AML-193 (cell line): ENCODE data around the gene DOCK11.
A peak's percentile ranks its signal among the peaks of the same experiment; 100 is the strongest.

Experiments used
- DNase-seq, 2 experiments: peaks; one replicate each; lab custom pipeline; 2025; lab: John Stamatoyannopoulos, UW

The DOCK11 gene

DNA sequence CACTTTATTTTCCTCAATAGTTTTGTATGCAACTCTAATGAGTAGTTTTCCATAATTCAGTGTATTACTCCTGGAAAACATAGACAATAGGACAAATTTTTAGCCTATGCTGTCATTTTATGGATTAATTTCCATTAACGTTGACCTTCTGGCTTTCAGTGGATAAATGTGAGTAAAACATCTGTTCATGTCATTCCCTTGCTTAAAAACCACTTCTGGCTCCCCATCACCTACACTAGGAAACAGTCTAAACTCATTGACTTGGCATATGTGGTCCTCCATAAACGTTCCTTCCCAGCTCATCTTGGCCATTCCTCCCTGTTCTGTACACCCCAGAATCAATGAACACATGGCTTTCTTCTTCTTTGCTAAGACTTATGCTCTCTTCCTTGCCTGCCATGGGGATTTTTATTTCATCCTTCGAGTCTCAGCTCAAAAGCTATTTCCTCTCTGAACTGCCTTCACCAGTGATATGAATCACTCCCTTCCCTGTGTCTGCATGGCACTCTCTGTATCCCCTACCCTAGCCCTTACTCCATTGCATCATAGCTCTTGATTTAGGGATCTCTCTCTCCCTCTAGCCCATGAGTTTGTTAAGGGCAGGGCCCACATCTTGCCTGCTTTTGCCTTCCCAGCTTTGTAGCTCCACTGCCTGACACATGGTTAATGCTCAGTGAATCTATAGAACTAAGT is 34.8 kb downstream of the DOCK11 start:
- DNase-seq: peak; percentile 13 to 25

DNA sequence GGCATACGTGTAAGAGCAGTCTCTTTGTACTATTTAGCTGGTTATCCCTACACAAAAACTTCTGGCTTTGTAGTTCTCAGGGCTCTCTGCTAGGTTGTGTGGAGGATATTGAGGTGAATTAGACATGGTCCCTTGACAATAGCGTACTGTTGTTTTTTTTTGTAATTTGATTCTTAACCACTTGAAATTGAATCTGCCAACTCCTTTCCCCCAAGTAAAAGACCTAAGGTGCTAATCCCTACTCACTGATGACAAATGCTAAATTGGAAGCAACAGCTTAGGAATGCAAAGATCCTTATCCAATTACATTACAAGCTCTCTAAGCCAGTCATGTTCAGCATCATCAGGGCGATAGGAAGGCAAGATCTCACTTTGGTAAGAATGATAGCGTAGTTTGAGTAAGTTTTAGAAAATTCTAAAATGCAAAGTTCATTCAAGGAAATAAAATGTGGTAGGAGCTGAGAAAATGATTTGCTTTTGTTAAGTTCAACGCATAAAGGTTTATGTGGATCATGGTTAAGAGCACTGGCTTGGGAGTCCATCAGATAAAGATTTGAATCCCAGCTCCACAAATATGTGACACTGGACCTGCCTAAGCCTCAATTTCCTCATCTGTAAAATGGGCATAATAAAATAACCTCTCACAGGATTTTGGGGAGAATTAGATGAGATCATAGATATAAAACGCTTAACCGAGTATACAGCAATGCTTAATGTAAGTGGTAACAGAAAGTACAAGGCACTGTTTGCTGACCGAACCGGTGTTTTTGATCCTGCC is 39.3 kb downstream of the DOCK11 start:
- no peak for DNase-seq

DNA sequence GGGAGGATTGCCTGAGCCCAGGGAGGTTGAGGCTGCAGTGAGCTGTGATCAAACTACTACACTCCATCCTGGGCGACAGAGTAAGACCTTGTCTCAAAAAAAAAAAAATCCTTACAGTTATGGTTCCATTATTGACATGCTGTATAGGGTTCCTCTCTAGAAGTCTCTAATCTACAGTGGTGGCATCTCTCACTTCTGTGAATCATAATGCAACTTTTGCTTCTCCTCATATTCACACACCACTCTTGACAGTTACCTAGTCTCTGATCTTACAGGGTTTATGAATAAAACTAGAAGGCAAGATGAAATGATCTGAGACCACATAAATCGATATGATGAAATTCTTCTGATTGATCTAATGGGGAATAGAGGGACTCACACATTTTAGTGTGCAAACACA is 40.6 kb downstream of the DOCK11 start:
- DNase-seq: no peak

DNA sequence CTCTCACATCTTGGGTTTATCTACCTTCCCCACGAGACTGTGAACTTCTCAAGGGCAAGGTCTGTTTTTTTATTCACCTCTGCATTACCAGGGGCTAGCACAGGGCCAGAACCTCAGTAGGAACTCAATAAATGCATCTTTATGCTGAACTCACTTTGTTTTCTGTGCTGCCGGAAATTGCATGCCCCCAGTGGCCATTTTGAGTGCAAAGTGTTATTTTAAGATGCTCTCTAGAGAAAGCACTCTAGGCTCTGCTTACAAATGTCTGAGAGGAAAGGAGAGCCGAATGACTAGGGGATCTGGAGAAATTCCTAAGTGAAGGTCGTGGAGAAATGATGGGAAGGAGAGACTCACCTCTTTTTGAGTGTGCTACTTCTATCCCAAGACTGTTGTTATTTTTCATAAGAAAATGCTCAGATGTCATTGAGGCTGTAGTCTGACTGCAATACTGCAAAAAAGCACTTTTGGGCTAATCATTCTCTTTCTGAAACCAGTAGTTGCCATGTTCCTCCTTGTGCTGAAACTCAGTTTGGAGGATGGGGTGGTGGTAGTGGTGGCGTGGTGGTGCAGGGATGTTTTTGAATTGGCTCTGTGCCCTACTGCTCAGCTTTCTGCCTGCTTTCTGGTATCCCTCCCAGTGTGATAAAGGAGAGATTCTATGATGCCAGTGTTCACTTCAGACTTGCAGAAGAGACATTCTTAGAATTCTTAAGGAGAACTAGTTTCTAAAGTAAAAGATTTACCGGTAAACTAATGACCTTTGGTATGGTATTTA is 41.3 kb downstream of the DOCK11 start:
- DNase-seq: no peak

DNA sequence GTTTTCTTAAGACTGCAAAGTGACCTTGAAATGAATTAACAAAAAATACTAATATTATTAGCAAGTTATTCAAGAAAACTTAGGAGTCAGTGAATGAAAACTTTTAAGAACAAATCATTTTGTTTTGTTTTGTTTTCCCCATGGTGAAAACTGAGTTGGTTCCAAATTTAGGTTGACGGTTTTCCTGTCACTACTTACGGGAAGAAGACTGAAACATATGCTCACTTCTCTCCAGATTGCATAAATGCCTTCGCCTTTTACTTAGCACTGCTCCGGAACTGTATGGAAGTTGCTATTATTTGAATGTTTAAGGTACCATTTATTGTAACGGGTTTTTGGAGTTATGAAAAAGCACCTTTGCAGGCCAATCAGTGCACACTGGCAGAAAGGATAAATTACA is 42.8 kb downstream of the DOCK11 start:
- no peak for DNase-seq

GRCh38 chrX:118540342-118540741 is 44.7 kb downstream of the DOCK11 start:
- DNase-seq: no peak

DNA sequence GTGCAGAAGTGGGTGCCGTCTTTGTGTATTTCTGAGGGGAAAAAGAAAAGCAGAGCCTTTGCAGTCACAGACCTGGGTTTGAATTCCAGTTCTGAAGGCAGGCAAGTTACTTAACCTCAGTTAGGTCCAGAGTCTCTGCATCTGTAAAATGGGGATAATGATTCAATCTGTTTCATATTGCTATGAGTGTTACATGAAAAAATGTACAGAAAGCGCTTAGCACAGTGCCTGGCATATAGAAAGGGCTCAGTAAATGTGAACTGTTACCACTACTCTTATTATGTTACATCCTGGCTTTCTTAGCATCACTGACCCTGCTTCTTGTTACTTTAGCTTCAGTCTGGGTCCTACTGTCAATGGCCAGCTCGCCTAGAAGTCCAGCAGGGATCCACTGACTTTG is 45.9 kb downstream of the DOCK11 start:
- DNase-seq: no peak

- DNase-seq: no peak
These were observed 49.9 kb downstream of the DOCK11 start for GRCh38 chrX:118545510-118545909.

DNA sequence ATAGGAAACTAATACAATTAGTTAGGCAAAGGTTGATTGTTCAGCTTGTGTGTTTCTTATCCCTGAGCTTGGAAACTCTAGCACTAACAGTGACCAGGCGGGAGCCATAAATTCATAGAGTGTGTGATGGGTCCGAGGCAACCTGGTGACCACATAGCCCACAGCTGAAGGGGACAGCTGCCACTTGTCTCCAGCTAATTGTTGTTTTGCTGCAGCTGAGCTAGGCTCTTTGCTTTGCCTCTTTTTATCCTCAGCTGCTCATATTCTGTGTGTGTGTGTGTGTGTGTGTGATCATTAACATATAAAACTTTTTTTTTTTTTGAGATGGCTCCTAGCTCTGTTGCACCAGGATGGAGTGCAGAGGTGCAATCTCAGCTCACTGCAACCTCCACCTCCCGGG is 53.2 kb downstream of the DOCK11 start:
- DNase-seq: no peak

GRCh38 chrX:118550792-118551191 is 55.2 kb downstream of the DOCK11 start:
- no peak for DNase-seq

DNA sequence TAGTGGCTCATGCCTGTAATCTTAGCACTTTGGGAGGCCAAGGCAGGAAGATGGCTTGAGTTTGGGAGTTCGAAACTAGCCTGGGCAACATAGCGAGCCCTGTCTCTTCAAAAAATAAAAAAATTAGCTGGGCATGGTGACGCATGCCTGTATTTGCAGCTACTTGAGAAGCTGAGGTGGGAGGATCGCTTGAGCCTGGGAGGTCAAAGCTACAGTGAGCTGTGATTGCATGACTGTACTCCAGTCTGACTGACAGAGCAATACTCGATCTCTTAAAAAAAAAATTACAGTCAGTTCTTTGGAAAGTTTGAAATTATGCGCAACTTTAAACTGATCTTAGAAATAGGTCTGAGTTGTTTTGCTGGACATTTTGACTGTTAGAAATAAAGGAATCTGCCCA is 55.8 kb downstream of the DOCK11 start:
- DNase-seq: no peak

DNA sequence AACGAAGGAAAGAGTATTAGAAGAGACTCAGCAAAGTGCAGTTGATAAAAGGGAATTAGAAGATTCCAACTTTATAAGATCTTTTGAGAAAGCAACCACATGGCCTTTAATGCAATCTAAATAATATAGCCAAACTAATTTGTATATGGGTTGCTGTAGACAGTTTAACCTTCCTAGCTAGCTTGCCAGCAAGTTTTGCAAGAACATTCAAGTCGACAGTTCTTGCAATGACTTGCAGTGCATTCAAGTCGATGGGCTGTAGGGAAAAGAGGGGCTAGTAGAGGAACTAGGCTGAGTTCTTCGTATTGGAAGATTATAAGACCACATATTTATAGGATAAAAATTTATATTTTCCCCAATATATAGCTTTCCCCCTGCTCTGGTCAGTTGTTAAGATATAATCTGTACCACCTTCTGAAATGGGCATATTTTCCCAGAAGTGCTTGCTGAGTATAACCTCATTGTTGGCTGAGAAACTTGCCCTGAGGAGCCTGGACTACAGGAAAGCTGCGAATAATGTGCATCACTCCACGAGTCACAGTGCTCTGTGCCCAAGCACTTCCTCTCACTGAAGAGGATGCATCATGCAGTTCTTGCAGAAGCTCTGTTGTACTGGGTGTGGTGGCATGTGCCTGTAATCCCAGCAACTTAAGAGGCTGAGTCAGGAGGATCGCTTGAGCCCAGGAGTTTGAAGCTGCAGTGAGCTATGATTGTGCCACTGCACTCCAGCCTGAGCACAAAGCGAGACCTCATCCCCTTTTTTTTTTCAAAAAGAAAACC is 56.7 kb downstream of the DOCK11 start:
- peak in 1 of 2 experiments; percentile 9 for DNase-seq

GRCh38 chrX:118553042-118553710 is 57.6 kb downstream of the DOCK11 start:
- no peak for DNase-seq

- DNase-seq: no peak
These were observed 58.9 kb downstream of the DOCK11 start for GRCh38 chrX:118554511-118554910.

DNA sequence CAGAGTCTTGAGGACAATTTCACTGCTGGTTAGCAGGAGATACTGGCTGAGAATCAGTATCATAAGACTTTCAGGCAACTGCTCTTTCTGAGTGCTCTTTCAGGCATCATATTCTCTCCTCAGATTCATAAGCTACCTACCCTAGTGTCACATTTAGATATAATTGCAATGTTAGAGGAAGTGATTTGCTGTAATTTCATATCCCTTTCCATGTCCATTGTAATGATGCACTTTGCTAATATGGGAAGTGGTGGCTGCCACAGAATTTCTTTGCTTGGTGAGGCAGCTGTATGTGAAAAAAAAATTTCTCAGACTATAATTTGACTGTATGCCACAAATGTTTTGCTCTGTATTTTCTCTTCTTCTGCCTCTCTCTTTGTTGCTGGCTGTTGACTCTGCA is 63.3 kb downstream of the DOCK11 start:
- DNase-seq: no peak

GRCh38 chrX:118560489-118560888 is 64.9 kb downstream of the DOCK11 start:
- no peak for DNase-seq

DNA sequence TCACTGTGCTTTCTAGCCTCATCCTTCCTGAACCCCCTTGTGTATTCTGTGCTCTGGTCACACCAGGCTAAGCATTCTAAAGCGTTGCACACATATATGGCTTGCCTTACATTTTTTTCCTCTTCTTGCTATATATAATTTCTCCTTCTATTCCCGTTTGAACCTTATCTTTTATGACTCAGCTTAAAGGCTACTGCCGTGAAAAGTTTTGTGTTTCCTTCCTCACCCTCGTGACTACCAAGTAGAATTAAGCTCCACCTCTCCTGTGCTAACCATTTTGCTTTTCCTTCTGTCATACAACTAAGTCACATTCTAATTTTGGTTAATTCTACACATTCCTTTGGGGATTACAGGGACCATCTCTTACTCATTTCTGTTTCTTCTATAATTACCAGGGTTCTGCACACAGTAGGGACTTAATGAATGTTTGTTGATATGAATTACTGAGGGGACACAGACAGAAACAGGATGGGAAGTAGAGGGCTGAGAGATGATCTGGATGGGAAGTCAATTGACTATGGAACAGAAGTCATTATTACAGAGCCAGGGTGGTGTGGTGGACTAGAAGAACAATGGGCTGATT is 67.1 kb downstream of the DOCK11 start:
- no peak for DNase-seq

DNA sequence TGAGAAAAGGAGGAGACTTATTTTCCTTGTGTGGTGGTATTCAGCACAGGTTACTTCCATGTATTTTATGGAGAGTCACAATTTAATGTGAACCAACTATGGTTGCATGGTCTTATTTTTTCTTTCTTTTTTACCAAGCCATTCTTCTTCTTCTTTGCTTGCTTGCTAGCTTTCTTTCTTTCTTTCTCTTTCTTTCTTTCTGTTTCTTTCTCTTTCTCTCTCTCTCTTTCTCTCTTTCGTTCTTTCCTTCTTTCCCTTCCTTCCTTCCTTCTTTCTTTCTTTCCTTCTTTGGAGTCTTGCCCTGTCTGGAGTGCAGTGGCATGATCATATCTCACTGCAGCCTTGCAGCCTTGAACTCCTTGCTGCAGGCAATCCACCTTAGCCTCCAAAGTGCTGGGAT is 68.9 kb downstream of the DOCK11 start:
- DNase-seq: no peak

- DNase-seq: no peak
These were observed 70.2 kb downstream of the DOCK11 start for GRCh38 chrX:118565853-118566252.

DNA sequence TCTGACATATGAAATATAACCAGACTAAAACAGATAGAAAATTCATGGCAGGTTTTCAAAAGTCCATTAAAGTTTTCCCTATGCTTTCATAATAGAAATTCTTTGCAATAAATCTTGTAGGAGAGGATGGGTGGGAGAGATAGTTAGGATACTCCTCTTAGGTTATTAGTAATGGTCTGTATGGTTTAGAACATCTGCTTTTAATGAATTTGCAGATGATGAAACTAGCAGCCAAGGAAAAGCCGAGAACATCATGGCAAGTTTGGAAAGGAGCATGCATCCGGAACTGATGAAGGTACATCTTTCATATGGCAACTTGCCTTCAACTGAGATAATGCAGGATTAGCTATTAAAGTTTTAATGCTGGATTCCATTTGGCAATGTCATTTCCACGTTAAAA is 70.7 kb downstream of the DOCK11 start:
- no peak for DNase-seq

GRCh38 chrX:118569676-118570075 is 74.1 kb downstream of the DOCK11 start:
- no peak for DNase-seq
